GM20000 (cell line): ENCODE results near the gene CHRM4.

Experiments
- DNase-seq: peaks from one replicate; pipeline ENCODE4 v3.0.0; 2012; ENCODE audit warnings: low spot score
- TF ChIP-seq, protein P1 (sequence below): IDR thresholded peaks from 2 replicates; pipeline ENCODE4 v1.5.1; 2012; ENCODE audit warnings: mild to moderate bottlenecking, control low read depth; ENCODE audit errors: extremely low read depth, missing control alignments

Gene CHRM4

GRCh38 chr11:46335271-46335670 lies 56.3 kb downstream of the CHRM4 start:
- TF ChIP-seq, protein P1, sequence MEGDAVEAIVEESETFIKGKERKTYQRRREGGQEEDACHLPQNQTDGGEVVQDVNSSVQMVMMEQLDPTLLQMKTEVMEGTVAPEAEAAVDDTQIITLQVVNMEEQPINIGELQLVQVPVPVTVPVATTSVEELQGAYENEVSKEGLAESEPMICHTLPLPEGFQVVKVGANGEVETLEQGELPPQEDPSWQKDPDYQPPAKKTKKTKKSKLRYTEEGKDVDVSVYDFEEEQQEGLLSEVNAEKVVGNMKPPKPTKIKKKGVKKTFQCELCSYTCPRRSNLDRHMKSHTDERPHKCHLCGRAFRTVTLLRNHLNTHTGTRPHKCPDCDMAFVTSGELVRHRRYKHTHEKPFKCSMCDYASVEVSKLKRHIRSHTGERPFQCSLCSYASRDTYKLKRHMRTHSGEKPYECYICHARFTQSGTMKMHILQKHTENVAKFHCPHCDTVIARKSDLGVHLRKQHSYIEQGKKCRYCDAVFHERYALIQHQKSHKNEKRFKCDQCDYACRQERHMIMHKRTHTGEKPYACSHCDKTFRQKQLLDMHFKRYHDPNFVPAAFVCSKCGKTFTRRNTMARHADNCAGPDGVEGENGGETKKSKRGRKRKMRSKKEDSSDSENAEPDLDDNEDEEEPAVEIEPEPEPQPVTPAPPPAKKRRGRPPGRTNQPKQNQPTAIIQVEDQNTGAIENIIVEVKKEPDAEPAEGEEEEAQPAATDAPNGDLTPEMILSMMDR, result no peak
- DNase-seq, result no peak

DNA sequence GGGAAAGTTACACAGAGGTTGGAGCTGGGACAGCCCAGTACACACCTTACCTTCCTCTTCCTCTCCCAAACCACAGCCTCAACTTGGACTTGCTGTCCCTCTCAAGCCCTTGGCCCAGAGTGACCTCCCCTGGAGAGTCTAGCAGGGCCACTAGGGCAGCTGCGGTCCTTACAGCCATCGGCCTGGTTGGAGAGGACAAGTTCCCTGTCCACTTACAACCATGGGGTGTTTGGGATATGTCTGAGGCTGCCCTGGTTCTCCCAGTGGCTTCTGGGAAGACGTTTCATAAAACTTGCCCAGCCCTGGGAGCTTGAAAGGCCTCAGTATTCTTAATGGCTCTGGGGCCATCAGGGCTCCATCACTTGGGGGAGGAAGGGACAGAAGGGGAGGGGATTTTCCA lies 57.4 kb downstream of the CHRM4 start:
- TF ChIP-seq, protein P1, result no peak

More for the DNA sequence above, 57.4 kb downstream of the CHRM4 start:
- no peak for DNase-seq
